ENCODE measurements around the gene TYK2. TPM values are rescaled to one million over a fixed set of nuclear protein-coding genes. Genes with fewer than 3 reads are reported as not detected.
A peak's percentile ranks its signal among the peaks of the same experiment; 100 is the strongest.

TYK2 gene
- total and polyA plus RNA-seq, 9 donors = 55.4 to 118 (median 78.9) TPM

- Histone ChIP-seq H3K9me3 (no peaks in the 10 kb centered on the region), H3K4me3 (peak overlapping the region; percentile 91), H3K27ac (peak overlapping the region in 1 of 2 donors; percentile 89), H3K27me3 (no peaks in the 10 kb centered on the region), H3K4me1 (ENCODE audit: insufficient read depth) (peaks cover 12% of the 10 kb centered on the region), H3K36me3 (no peaks in the 10 kb centered on the region)
- 0 to 10% (median 2%) methylated on average over 36 to 44 of the region's 44 CpGs for WGBS, 3 donors
- no peak for TF ChIP-seq CTCF (IDR thresholded peaks at IDR 0.05)
- intact Hi-C loops (cut with DNase I) = loop anchor here in 1 of 4 donors (5.0 kb wide), 1 partner anchor 48 kb away; the partner anchor contains the start of gene TYK2
- peak in 1 of 5 donors; percentile 53 for DNase-seq
Measured at GRCh38 chr19:10333758-10334587, 46.4 kb downstream of the TYK2 start.

GRCh38 chr19:10332965-10333757 is 47.2 kb downstream of the TYK2 start, which contains the start of gene RAVER1:
Gene RAVER1 (minus strand): TSS chr19:10333529. CDS start chr19:10333507, 22 bp downstream.
- peaks cover 12% of the 10 kb centered on the region for H3K4me1 ChIP-seq (ENCODE audit: insufficient read depth)
- WGBS, 3 donors = 0 to 2% (median 1%) methylated on average over 69 to 82 of the region's 82 CpGs
- H3K27me3 ChIP-seq = no peaks in the 10 kb centered on the region
- intact Hi-C loops (cut with DNase I) = loop anchor here in 1 of 4 donors (5.0 kb wide), 1 partner anchor 49 kb away; the partner anchor contains the start of gene TYK2
- peak; percentile 98 to 99 (median 98) for DNase-seq
- H3K36me3 ChIP-seq = no peaks in the 10 kb centered on the region
- no peaks in the 10 kb centered on the region for H3K9me3 ChIP-seq
- peak within 1 kb of the TSS; percentile 78 to 89 for H3K27ac ChIP-seq
- TF ChIP-seq EP300 (IDR thresholded peaks at IDR 0.05) (no peak), CTCF (IDR thresholded peaks at IDR 0.05) (no peak), POLR2A (IDR thresholded peaks at IDR 0.05) (peak; percentile 81)
- H3K4me3 ChIP-seq = peak within 1 kb of the TSS; percentile 91

GRCh38 chr19:10332158-10332964 is 48.0 kb downstream of the TYK2 start:
- Histone ChIP-seq H3K27ac (peak overlapping the region; percentile 78 to 89), H3K4me3 (peak overlapping the region; percentile 91), H3K27me3 (no peaks in the 10 kb centered on the region), H3K36me3 (no peaks in the 10 kb centered on the region), H3K9me3 (no peaks in the 10 kb centered on the region), H3K4me1 (ENCODE audit: insufficient read depth) (peaks cover 12% of the 10 kb centered on the region)
- TF ChIP-seq POLR2A (IDR thresholded peaks at IDR 0.05) = no peak
- DNase-seq = no peak
- intact Hi-C loops (cut with DNase I) = loop anchor here in 1 of 4 donors (5.0 kb wide), 1 partner anchor 50 kb away; the partner anchor contains the start of gene TYK2
- 22 to 26% (median 25%) methylated on average over 18 of the region's 18 CpGs for WGBS, 3 donors

GRCh38 chr19:10329555-10329954 is 50.8 kb downstream of the TYK2 start:
- DNase-seq = no peak
- TF ChIP-seq POLR2A (IDR thresholded peaks at IDR 0.05) (no peak), CTCF (IDR thresholded peaks at IDR 0.05) (no peak), EP300 (IDR thresholded peaks at IDR 0.05) (no peak)
- WGBS, 3 donors = 90 to 92% (median 92%) methylated on average over 13 of the region's 13 CpGs
- no peaks in the 10 kb centered on the region for H3K27me3 ChIP-seq
- intact Hi-C loops (cut with DNase I) = no loop called here
- no peaks in the 10 kb centered on the region for H3K9me3 ChIP-seq
- no peak overlapping the region for H3K4me3 ChIP-seq
- no peaks in the 10 kb centered on the region for H3K36me3 ChIP-seq
- H3K27ac ChIP-seq = no peak overlapping the region
- H3K4me1 ChIP-seq (ENCODE audit: insufficient read depth) = peaks cover 10% of the 10 kb centered on the region

All from ovary (tissue), 9 donors.